ENCODE data around the gene MCC.
"Not testable (repeated sequence)": the region's sequence is repeated elsewhere in the genome, so short reads cannot be mapped to it uniquely, and the experiment has no call there.

The MCC gene

GRCh38 chr5:113405530-113405929 is 82.7 kb downstream of the MCC start:
- DNase-seq: no peak

- DNase-seq: no peak
Observed at GRCh38 chr5:113404269-113404668, 84.0 kb downstream of the MCC start.

- DNase-seq: not testable (repeated sequence)
Observed at GRCh38 chr5:113397986-113398385, 90.3 kb downstream of the MCC start.

- DNase-seq: no peak
Observed at GRCh38 chr5:113397046-113397445, 91.2 kb downstream of the MCC start.

- DNase-seq: no peak
Observed at GRCh38 chr5:113394658-113395057, 93.6 kb downstream of the MCC start.

GRCh38 chr5:113390224-113390623 is 98.0 kb downstream of the MCC start:
- no peak for DNase-seq

GRCh38 chr5:113389116-113389515 is 99.1 kb downstream of the MCC start:
- DNase-seq: no peak

GRCh38 chr5:113387844-113388243 is 100.4 kb downstream of the MCC start:
- DNase-seq: no peak

GRCh38 chr5:113384782-113385285 is 103.4 kb downstream of the MCC start:
- DNase-seq: no peak

GRCh38 chr5:113382731-113383130 is 105.5 kb downstream of the MCC start:
- no peak for DNase-seq

GRCh38 chr5:113381791-113382190 is 106.5 kb downstream of the MCC start:
- DNase-seq: no peak

- no peak for DNase-seq
Observed at GRCh38 chr5:113380807-113381326, 107.4 kb downstream of the MCC start.

GRCh38 chr5:113379936-113380806 is 108.1 kb downstream of the MCC start:
- no peak for DNase-seq

GRCh38 chr5:113378959-113379541 is 109.2 kb downstream of the MCC start:
- DNase-seq: peak; percentile 69

- DNase-seq: no peak
Observed at GRCh38 chr5:113378514-113378913, 109.7 kb downstream of the MCC start.

GRCh38 chr5:113378081-113378480 is 110.2 kb downstream of the MCC start:
- DNase-seq: peak; percentile 35

- no peak for DNase-seq
Observed at GRCh38 chr5:113376640-113377039, 111.6 kb downstream of the MCC start.

- DNase-seq: no peak
Observed at GRCh38 chr5:113375480-113376060, 112.7 kb downstream of the MCC start.

GRCh38 chr5:113373426-113373825 is 114.8 kb downstream of the MCC start:
- DNase-seq: no peak

- no peak for DNase-seq
Observed at GRCh38 chr5:113371721-113372196, 116.5 kb downstream of the MCC start.

- DNase-seq: no peak
Observed at GRCh38 chr5:113367586-113367985, 120.7 kb downstream of the MCC start.

GRCh38 chr5:113364466-113364865 is 123.8 kb downstream of the MCC start:
- no peak for DNase-seq

GRCh38 chr5:113361701-113362100 is 126.6 kb downstream of the MCC start:
- DNase-seq: no peak

- DNase-seq: no peak
Observed at GRCh38 chr5:113359419-113359818, 128.8 kb downstream of the MCC start.
